ENCODE results near the gene SLC2A1.

GRCh38 chr1:42977653-42978052, 19.0 kb upstream of the SLC2A1 start:
- no peak for TF ChIP-seq CTCF (conservative IDR thresholded peaks at IDR 0.05; ENCODE audit: low read depth, low read length)
- TF ChIP-seq EZH2 (IDR thresholded peaks at IDR 0.05; ENCODE audit: low read length, unreplicated experiment), result no peak
- no peak for TF ChIP-seq EZH2phosphoT487 (IDR thresholded peaks at IDR 0.05; ENCODE audit: borderline replicate concordance, low read length)
